HG02840 (cell line): ENCODE measurements around the gene SPATS1.

ENCODE experiments used
- ATAC-seq: cut with Tn5 transposase; IDR thresholded peaks from one replicate; pipeline ENCODE4 v1.9.1; 2021; ENCODE audit warnings: mild to moderate bottlenecking, moderate library complexity, moderate number of reproducible peaks; ENCODE audit not compliant: unreplicated experiment, low FRiP score

SPATS1 gene

GRCh38 chr6:44342489-44342888, at the start of gene SPATS1:
TSS of gene SPATS1 (plus strand) at chr6:44342650. CDS start at chr6:44343096, 446 bp downstream.
- ATAC-seq, result no peak

GRCh38 chr6:44292661-44293365, 49.6 kb upstream of the SPATS1 start:
- no peak for ATAC-seq

- ATAC-seq, result no peak
Observed at GRCh38 chr6:44294832-44295791, 47.3 kb upstream of the SPATS1 start.

- ATAC-seq, result no peak
Observed at GRCh38 chr6:44297063-44298038, 45.1 kb upstream of the SPATS1 start.

- ATAC-seq, result no peak
Observed at GRCh38 chr6:44298055-44298803, 44.2 kb upstream of the SPATS1 start.

GRCh38 chr6:44298864-44299263, 43.6 kb upstream of the SPATS1 start:
- no peak for ATAC-seq

- no peak for ATAC-seq
Observed at GRCh38 chr6:44300292-44300823, 42.1 kb upstream of the SPATS1 start.

- no peak for ATAC-seq
Observed at GRCh38 chr6:44301106-44301505, 41.3 kb upstream of the SPATS1 start.

GRCh38 chr6:44301782-44302564, 40.5 kb upstream of the SPATS1 start:
- ATAC-seq, result no peak

GRCh38 chr6:44302856-44303255, 39.6 kb upstream of the SPATS1 start:
- ATAC-seq, result no peak

- ATAC-seq, result no peak
Observed at GRCh38 chr6:44303842-44304241, 38.6 kb upstream of the SPATS1 start.

- no peak for ATAC-seq
Observed at GRCh38 chr6:44304282-44305199, 37.9 kb upstream of the SPATS1 start.

- ATAC-seq, result no peak
Observed at GRCh38 chr6:44305200-44305725, 37.2 kb upstream of the SPATS1 start.

GRCh38 chr6:44306710-44307109, 35.7 kb upstream of the SPATS1 start:
- ATAC-seq, result no peak

GRCh38 chr6:44307217-44307616, 35.2 kb upstream of the SPATS1 start:
- no peak for ATAC-seq

GRCh38 chr6:44309092-44309491, 33.4 kb upstream of the SPATS1 start:
- ATAC-seq, result no peak

GRCh38 chr6:44309631-44310030, 32.8 kb upstream of the SPATS1 start:
- no peak for ATAC-seq
